NCI-H774 (cell line): ENCODE results near the gene ERFE.
"Not testable (repeated sequence)": the region's sequence is repeated elsewhere in the genome, so short reads cannot be mapped to it uniquely, and the experiment has no call there.

Experiments
- DNase-seq: peaks from one replicate; lab custom pipeline; 2025; lab: John Stamatoyannopoulos, UW

Gene ERFE

GRCh38 chr2:238169048-238169707, 10.4 kb downstream of the ERFE start:
- no peak for DNase-seq

- no peak for DNase-seq
Observed at GRCh38 chr2:238169708-238170251, 11.0 kb downstream of the ERFE start.

- no peak for DNase-seq
Observed at GRCh38 chr2:238170386-238171071, 11.8 kb downstream of the ERFE start.

- not testable (repeated sequence) for DNase-seq
Observed at GRCh38 chr2:238171072-238171431, 12.3 kb downstream of the ERFE start.

- DNase-seq = no peak
Observed at GRCh38 chr2:238171575-238172187, 12.9 kb downstream of the ERFE start.

GRCh38 chr2:238172439-238172838, 13.7 kb downstream of the ERFE start:
- no peak for DNase-seq

- DNase-seq = no peak
Observed at GRCh38 chr2:238173692-238174091, 14.9 kb downstream of the ERFE start.

GRCh38 chr2:238174291-238174690, 15.5 kb downstream of the ERFE start:
- DNase-seq = no peak

- DNase-seq = no peak
Observed at GRCh38 chr2:238174701-238175100, 15.9 kb downstream of the ERFE start.

- DNase-seq = no peak
Observed at GRCh38 chr2:238176613-238177012, 17.8 kb downstream of the ERFE start.

GRCh38 chr2:238180554-238180953, 21.8 kb downstream of the ERFE start:
- DNase-seq = no peak

GRCh38 chr2:238182362-238182761, 23.6 kb downstream of the ERFE start:
- DNase-seq = no peak

GRCh38 chr2:238183821-238184220, 25.1 kb downstream of the ERFE start:
- no peak for DNase-seq

GRCh38 chr2:238187618-238188548, 29.1 kb downstream of the ERFE start:
- DNase-seq = no peak

GRCh38 chr2:238190445-238190844, 31.7 kb downstream of the ERFE start:
- no peak for DNase-seq

GRCh38 chr2:238202326-238203093, 43.7 kb downstream of the ERFE start:
- no peak for DNase-seq

- peak; percentile 80 for DNase-seq
Observed at GRCh38 chr2:238203094-238203972, 44.6 kb downstream of the ERFE start, which contains the start of gene ILKAP. Gene ILKAP, minus strand, starts transcription at chr2:238203695. Its CDS starts 142 bp downstream, at chr2:238203553.

GRCh38 chr2:238203973-238204683, 45.4 kb downstream of the ERFE start:
- DNase-seq = no peak

GRCh38 chr2:238207006-238207405, 48.2 kb downstream of the ERFE start:
- DNase-seq = no peak
